Measurements from ENCODE around the gene SLX4. TPM values are rescaled to one million over a fixed set of nuclear protein-coding genes. Genes with fewer than 3 reads are reported as not detected.

Gene SLX4
- total RNA-seq, 2 donors from 2014 or later, result 13.4 to 18.4 TPM

GRCh38 chr16:3590736-3591435, 20.5 kb downstream of the SLX4 start:
- peaks cover 5% of the 10 kb centered on the region for H3K36me3 Mint-ChIP-seq
- peaks cover 0 to 5% of the 10 kb centered on the region in 2 donors for H3K27me3 Mint-ChIP-seq
- no peaks in the 10 kb centered on the region for H3K9me3 Mint-ChIP-seq
- ATAC-seq (no peak), DNase-seq (ENCODE audit: low spot score) (no peak)
- peak overlapping the region in 1 of 2 donors; percentile 11 for H3K27ac Mint-ChIP-seq
- H3K4me3 Mint-ChIP-seq, result peak overlapping the region; percentile 1
- H3K4me1 Mint-ChIP-seq (ENCODE audit: low read depth in 2 of 2), result peaks cover 9 to 16% of the 10 kb centered on the region in 2 donors

- ATAC-seq, result no peak
Measured at GRCh38 chr16:3589991-3590701, 21.3 kb downstream of the SLX4 start.

GRCh38 chr16:3589441-3589921, 21.9 kb downstream of the SLX4 start:
- ATAC-seq (no peak), DNase-seq (ENCODE audit: low spot score) (no peak)
- H3K27me3 Mint-ChIP-seq, result peaks cover 0 to 5% of the 10 kb centered on the region in 2 donors
- H3K9me3 Mint-ChIP-seq, result no peaks in the 10 kb centered on the region
- H3K36me3 Mint-ChIP-seq, result peaks cover 5% of the 10 kb centered on the region
- H3K27ac Mint-ChIP-seq, result no peak overlapping the region
- peaks cover 6 to 9% of the 10 kb centered on the region in 2 donors for H3K4me1 Mint-ChIP-seq (ENCODE audit: low read depth in 2 of 2)
- H3K4me3 Mint-ChIP-seq, result no peak overlapping the region

More at GRCh38 chr16:3589991-3590701, 21.3 kb downstream of the SLX4 start:
- H3K4me3 Mint-ChIP-seq, result no peak overlapping the region
- no peak overlapping the region for H3K27ac Mint-ChIP-seq
- H3K9me3 Mint-ChIP-seq, result no peaks in the 10 kb centered on the region
- peaks cover 0 to 5% of the 10 kb centered on the region in 2 donors for H3K27me3 Mint-ChIP-seq
- peaks cover 5% of the 10 kb centered on the region for H3K36me3 Mint-ChIP-seq
- DNase-seq (ENCODE audit: low spot score), result no peak
- H3K4me1 Mint-ChIP-seq (ENCODE audit: low read depth in 2 of 2), result peaks cover 7 to 12% of the 10 kb centered on the region in 2 donors

- Mint-ChIP-seq H3K27ac (no peak overlapping the region), H3K36me3 (peaks cover 5% of the 10 kb centered on the region), H3K4me1 (ENCODE audit: low read depth in 2 of 2) (peaks cover 6 to 9% of the 10 kb centered on the region in 2 donors), H3K4me3 (no peak overlapping the region), H3K9me3 (no peaks in the 10 kb centered on the region), H3K27me3 (peaks cover 0 to 5% of the 10 kb centered on the region in 2 donors)
- DNase-seq (ENCODE audit: low spot score) (no peak), ATAC-seq (no peak)
Measured at GRCh38 chr16:3589001-3589400, 22.4 kb downstream of the SLX4 start.

GRCh38 chr16:3587547-3588110, 23.8 kb downstream of the SLX4 start:
- Mint-ChIP-seq H3K4me3 (no peak overlapping the region), H3K9me3 (no peaks in the 10 kb centered on the region), H3K4me1 (ENCODE audit: low read depth in 2 of 2) (peaks cover 6 to 9% of the 10 kb centered on the region in 2 donors), H3K36me3 (peaks cover 5% of the 10 kb centered on the region), H3K27me3 (peaks cover 0 to 5% of the 10 kb centered on the region in 2 donors), H3K27ac (no peak overlapping the region)
- no peak for DNase-seq (ENCODE audit: low spot score)
- ATAC-seq, result no peak

GRCh38 chr16:3584412-3584811, 27.0 kb downstream of the SLX4 start:
- H3K36me3 Mint-ChIP-seq, result no peaks in the 10 kb centered on the region
- peaks cover 8 to 11% of the 10 kb centered on the region in 2 donors for H3K4me1 Mint-ChIP-seq (ENCODE audit: low read depth in 2 of 2)
- no peaks in the 10 kb centered on the region for H3K9me3 Mint-ChIP-seq
- ATAC-seq (no peak), DNase-seq (ENCODE audit: low spot score) (no peak)
- H3K27ac Mint-ChIP-seq, result no peak overlapping the region
- H3K27me3 Mint-ChIP-seq, result no peaks in the 10 kb centered on the region
- H3K4me3 Mint-ChIP-seq, result no peak overlapping the region

GRCh38 chr16:3583303-3584038, 27.9 kb downstream of the SLX4 start:
- Mint-ChIP-seq H3K27ac (no peak overlapping the region), H3K27me3 (no peaks in the 10 kb centered on the region), H3K4me1 (ENCODE audit: low read depth in 2 of 2) (peaks cover 11 to 12% of the 10 kb centered on the region in 2 donors), H3K9me3 (no peaks in the 10 kb centered on the region), H3K36me3 (no peaks in the 10 kb centered on the region), H3K4me3 (no peak overlapping the region)
- no peak for DNase-seq (ENCODE audit: low spot score)
- ATAC-seq, result no peak

GRCh38 chr16:3582276-3583165, 28.9 kb downstream of the SLX4 start:
- DNase-seq (ENCODE audit: low spot score), result peak; percentile 51
- no peak for ATAC-seq
- Mint-ChIP-seq H3K4me1 (ENCODE audit: low read depth in 2 of 2) (peaks cover 18% of the 10 kb centered on the region in 2 donors), H3K27me3 (no peaks in the 10 kb centered on the region), H3K4me3 (no peak overlapping the region), H3K27ac (peak overlapping the region in 1 of 2 donors; percentile 59), H3K36me3 (no peaks in the 10 kb centered on the region), H3K9me3 (no peaks in the 10 kb centered on the region)

- no peaks in the 10 kb centered on the region for H3K36me3 Mint-ChIP-seq
- no peak overlapping the region for H3K4me3 Mint-ChIP-seq
- ATAC-seq (no peak), DNase-seq (ENCODE audit: low spot score) (peak; percentile 25)
- H3K9me3 Mint-ChIP-seq, result no peaks in the 10 kb centered on the region
- no peaks in the 10 kb centered on the region for H3K27me3 Mint-ChIP-seq
- peaks cover 25 to 28% of the 10 kb centered on the region in 2 donors for H3K4me1 Mint-ChIP-seq (ENCODE audit: low read depth in 2 of 2)
- H3K27ac Mint-ChIP-seq, result no peak overlapping the region
Measured at GRCh38 chr16:3581392-3581791, 30.0 kb downstream of the SLX4 start.

- Mint-ChIP-seq H3K27me3 (no peaks in the 10 kb centered on the region), H3K4me3 (no peak overlapping the region), H3K4me1 (ENCODE audit: low read depth in 2 of 2) (peaks cover 25 to 26% of the 10 kb centered on the region in 2 donors), H3K9me3 (no peaks in the 10 kb centered on the region), H3K36me3 (no peaks in the 10 kb centered on the region), H3K27ac (no peak overlapping the region)
- DNase-seq (ENCODE audit: low spot score) (no peak), ATAC-seq (no peak)
Measured at GRCh38 chr16:3580686-3581085, 30.7 kb downstream of the SLX4 start.

GRCh38 chr16:3580251-3580651, 31.2 kb downstream of the SLX4 start:
- Mint-ChIP-seq H3K4me1 (ENCODE audit: low read depth in 2 of 2) (peaks cover 23 to 29% of the 10 kb centered on the region in 2 donors), H3K9me3 (no peaks in the 10 kb centered on the region), H3K27me3 (no peaks in the 10 kb centered on the region), H3K4me3 (no peak overlapping the region), H3K36me3 (no peaks in the 10 kb centered on the region), H3K27ac (peak overlapping the region; percentile 97 to 99)
- DNase-seq (ENCODE audit: low spot score) (no peak), ATAC-seq (no peak)

GRCh38 chr16:3579776-3580175, 31.6 kb downstream of the SLX4 start:
- H3K27me3 Mint-ChIP-seq, result no peaks in the 10 kb centered on the region
- peak overlapping the region; percentile 53 for H3K4me3 Mint-ChIP-seq
- peaks cover 23 to 32% of the 10 kb centered on the region in 2 donors for H3K4me1 Mint-ChIP-seq (ENCODE audit: low read depth in 2 of 2)
- DNase-seq (ENCODE audit: low spot score) (no peak), ATAC-seq (no peak)
- peak overlapping the region; percentile 97 to 99 for H3K27ac Mint-ChIP-seq
- H3K9me3 Mint-ChIP-seq, result no peaks in the 10 kb centered on the region
- no peaks in the 10 kb centered on the region for H3K36me3 Mint-ChIP-seq
